GM18870 (cell line): Measurements from ENCODE around the gene CAPN12.

ENCODE experiments used
- ATAC-seq: cut with Tn5 transposase; IDR thresholded peaks from one replicate; pipeline ENCODE4 v1.9.1; 2021; ENCODE audit warnings: moderate library complexity; ENCODE audit not compliant: unreplicated experiment

CAPN12 gene

DNA sequence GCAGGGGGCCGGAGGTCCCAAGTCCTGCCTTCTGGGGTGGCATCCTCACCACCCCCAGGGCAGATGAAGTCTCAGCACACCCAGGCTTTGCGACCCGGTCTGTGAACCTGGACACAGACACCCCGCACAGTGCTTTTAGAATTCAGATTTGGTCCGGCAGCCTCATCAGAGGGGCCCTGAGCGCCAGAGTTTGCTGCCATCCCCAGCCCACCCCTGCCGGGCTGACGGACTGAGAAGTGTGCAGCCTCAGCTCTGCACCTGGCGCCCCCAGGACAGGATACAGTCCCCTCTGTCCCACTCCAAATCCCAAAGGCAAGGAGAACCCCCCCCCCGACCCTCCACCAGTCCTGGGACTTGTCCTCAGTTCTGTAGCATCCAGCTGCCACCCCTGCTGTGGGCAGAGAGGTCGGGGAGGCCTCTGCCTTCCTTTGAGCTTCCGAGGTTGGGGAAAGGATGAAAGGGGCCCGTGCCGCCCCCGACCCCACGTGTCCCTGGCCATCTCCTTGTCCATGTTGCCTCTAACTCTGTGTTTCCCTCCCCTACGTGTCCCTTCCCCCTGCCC, 16.9 kb downstream of the CAPN12 start:
- no peak for ATAC-seq

DNA sequence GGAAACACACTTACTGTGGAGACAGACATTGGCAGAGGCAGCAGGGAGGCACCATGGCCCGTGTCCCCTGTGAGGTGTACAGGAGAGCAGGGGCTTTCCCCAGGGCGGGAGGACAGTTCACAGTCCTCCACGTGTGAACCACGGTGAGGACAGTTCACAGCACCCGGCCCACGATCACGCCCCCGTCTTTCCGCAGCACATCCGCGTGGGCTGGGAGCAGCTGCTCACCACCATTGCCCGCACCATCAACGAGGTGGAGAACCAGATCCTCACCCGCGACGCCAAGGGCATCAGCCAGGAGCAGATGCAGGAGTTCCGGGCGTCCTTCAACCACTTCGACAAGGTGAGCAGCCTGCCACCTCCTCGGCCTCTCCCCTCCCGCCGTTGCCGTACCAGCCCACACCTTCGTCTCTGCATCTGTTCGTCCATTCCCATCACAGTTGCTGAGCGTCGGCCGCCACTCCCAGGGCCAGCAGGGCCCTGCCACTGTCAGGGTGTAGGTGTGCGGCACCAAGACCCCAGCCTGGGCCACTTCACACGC, 17.4 kb downstream of the CAPN12 start:
- ATAC-seq, result no peak

GRCh38 chr19:38726284-38726673, 18.0 kb downstream of the CAPN12 start:
- no peak for ATAC-seq

DNA sequence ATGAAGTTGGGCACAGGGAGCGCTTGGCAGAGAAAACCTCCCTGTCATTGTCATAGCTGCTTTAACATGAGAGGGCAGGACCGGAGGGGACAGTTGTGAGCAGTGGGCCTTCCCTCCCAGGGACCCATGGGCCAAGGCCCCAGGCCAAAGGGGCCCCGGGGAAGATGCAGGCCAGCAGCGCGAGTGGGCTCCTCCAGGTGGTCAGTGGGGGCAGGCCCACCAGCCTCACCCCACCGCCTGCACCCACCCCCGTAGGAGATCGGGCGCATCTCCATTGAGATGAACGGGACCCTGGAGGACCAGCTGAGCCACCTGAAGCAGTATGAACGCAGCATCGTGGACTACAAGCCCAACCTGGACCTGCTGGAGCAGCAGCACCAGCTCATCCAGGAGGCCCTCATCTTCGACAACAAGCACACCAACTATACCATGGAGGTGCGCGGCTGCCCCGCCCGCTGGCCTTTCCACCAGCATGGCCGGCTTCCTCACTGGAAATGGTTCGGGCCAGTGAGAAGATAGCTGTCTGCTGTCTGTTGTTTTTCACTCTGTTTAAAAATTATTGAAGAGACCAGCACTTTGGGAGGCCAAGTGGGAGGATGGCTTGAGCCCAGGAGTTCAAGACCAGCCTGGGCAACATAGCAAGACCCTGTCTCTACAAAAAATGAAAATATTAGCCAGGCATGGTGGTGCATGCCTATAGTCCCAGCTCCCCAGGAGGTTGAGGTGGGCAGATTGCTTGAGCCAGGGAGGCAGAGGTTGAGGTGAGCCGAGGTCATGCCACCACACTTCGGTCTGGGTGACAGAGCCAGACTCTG, 18.6 kb downstream of the CAPN12 start:
- no peak for ATAC-seq

DNA sequence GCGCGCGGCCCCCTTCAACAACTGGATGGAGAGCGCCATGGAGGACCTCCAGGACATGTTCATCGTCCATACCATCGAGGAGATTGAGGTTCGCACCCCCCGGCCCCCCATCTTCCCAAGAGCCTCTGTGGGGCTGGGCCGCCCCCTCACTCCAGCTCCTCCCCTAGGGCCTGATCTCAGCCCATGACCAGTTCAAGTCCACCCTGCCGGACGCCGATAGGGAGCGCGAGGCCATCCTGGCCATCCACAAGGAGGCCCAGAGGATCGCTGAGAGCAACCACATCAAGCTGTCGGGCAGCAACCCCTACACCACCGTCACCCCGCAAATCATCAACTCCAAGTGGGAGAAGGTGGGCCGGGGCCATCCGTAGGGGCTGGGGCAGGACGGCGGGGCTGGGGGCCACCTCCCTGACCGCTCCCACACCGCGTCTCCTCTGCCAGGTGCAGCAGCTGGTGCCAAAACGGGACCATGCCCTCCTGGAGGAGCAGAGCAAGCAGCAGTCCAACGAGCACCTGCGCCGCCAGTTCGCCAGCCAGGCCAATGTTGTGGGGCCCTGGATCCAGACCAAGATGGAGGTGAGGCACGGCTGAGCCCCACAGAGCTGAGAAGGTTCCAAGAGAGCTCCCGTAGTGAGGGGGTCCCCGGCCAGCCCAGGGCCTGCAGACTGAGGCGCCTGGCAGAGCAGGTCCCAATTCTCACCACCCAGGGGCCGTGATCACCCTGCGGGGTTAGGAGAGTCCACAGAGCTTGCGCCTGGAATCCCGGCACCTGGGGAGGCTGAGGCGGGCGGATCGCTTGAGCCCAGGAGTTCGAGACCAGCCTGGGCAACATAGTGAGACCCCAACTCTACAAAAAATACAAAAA, 20.1 kb downstream of the CAPN12 start:
- no peak for ATAC-seq

DNA sequence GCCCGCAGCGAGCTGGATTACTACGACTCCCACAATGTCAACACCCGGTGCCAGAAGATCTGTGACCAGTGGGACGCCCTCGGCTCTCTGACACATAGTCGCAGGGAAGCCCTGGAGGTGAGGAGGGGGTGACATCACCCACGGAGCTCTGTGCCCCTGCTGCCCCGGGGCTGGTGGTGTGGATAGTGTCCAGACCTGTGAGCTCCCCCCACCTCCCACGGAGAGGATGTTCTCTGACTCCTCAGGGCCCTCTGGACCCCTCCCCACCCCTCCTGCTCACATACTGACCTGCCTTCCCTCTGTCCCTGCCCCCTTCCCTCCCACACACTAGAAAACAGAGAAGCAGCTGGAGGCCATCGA, 20.7 kb downstream of the CAPN12 start:
- ATAC-seq, result no peak

DNA sequence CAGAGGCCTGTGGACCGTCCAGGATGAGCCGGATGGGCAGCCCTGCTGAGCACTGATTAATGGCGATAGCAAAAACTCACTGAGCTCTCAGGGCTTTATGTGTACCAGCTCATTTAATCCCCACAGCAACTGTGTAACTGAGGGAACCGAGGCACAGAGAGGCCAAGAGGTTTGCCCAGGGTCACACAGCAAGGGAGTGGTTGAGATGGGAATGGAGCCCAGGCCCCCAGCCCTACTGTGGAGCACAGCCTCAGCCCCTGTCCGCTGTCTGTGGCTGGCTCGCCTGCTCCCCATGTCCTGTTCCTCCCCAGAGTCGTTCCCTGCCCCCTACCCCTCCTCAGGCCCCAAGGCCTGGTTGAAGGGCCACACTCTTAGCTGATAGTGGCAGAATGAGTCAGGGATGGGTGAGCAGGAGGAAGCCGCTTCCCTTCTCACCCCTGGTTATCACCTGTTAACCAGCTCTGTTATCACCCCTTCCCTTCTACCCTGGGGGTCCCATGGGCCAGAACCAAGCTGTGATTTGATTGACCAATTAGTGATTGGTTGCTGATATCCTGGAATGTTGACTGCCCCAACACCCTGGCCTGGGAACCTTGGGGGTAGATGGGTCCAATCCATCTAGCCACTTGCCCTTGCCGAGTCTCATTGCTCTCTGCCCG, 21.2 kb downstream of the CAPN12 start:
- no peak for ATAC-seq

- ATAC-seq, result no peak
Measured at GRCh38 chr19:38721979-38722773, 22.1 kb downstream of the CAPN12 start.

- no peak for ATAC-seq
Measured at GRCh38 chr19:38721496-38721895, 22.8 kb downstream of the CAPN12 start.

GRCh38 chr19:38720559-38721236, 23.6 kb downstream of the CAPN12 start:
- ATAC-seq, result no peak

GRCh38 chr19:38719761-38720558, 24.3 kb downstream of the CAPN12 start:
- no peak for ATAC-seq

DNA sequence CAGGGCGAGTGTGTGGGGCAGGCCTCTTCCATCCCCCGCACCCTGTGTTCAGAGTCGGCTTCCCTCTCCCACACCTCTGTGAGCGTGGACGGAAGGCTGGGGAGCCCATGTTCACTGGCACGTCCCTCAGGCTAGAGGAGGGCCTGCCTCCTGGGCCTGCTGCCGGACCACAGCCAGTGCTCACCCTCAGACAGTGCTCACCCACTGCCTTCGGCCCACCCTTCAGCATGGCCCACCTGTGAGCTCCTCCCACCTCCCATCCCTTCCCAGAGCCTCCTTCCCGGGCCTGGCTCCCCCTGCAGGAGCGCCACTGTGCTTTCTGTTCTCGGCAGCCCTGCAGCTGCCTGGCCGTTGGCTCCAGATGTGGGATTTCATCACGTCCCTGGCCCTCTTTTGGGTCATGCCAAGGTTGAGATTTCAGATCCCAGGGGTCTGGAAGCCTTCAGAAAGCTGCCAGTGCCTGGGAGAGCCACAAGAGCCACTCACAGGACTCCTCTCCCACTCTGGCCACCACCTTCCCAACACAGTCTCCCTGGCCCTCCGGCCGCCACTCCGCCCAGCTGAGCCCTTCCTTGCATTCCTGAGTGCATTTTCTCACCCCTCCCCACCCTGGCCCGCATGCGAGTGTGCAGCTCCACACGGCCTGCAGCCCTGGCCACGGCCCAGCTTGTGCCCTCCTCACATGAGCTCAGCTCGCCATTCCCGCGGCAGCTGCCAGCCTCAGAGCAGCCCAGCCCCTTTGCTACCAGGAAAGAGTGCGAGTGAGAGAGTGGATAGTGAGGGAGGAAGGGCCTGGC, 25.3 kb downstream of the CAPN12 start:
- no peak for ATAC-seq

GRCh38 chr19:38717855-38718254, 26.4 kb downstream of the CAPN12 start:
- no peak for ATAC-seq

- ATAC-seq, result no peak
Measured at GRCh38 chr19:38717051-38717450, 27.2 kb downstream of the CAPN12 start.

- ATAC-seq, result no peak
Measured at GRCh38 chr19:38715555-38715954, 28.7 kb downstream of the CAPN12 start.

- no peak for ATAC-seq
Measured at GRCh38 chr19:38714354-38714778, 29.9 kb downstream of the CAPN12 start.

DNA sequence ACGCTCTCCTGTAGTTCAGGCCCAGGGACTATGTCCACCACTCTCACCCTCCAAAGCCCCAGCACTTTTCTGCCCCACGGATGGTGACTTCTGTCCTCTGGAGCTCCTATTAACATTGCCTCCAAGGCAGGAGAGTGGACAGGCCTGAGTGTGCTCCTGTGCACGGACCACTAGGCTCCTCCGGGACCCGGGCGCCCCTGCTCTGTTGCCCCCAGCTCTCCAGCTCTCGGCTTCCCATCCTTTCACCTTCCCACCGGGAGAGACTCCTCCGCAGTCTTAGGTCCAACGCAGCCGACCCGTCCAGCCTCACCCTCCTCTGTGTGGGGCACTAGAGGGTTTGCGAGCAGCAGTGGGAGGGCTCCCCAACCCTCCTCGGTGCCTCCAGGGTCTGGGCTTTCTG, 30.4 kb downstream of the CAPN12 start:
- no peak for ATAC-seq

DNA sequence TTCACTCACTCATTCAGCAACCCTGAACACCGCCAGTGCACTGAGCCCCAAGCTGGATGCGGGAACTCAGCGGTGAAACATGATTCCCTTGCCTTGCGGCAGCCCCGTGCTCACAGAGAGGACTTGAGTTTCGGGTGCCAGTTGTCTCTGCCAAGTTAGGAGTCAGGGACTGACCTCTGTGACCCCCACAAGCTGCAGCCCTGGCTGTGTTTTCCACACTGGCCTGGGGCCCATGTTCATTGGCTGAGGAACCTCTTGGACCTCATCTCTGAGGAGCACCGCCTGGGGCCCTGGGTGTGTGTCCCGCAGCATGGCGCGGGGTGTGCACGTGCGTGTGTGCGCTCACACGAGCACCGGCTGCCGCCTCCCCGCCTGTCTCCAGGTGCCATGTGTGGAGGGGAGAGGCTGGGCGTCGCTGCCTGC, 31.0 kb downstream of the CAPN12 start:
- ATAC-seq, result no peak
